Keratinocyte (primary cell): Measurements from ENCODE around the gene EFCAB8. TPM values are rescaled to one million over a fixed set of nuclear protein-coding genes. Genes with fewer than 3 reads are reported as not detected.

ENCODE experiments used
- DNase-seq: peaks from one replicate; pipeline ENCODE4 v3.0.0-alpha.2; 2011; ENCODE audit warnings: low read depth, missing footprints, low spot score
- FAIRE-seq: peaks from 2 replicates; lab custom pipeline; 2011; peaks lifted over from hg19 to GRCh38; lab: Jason Lieb, UNC
- H2AFZ ChIP-seq: 2 replicates; pipeline ENCODE4 v1.6.0; 2012; ENCODE audit warnings: low read length, control low read depth, inconsistent platforms; ENCODE audit not compliant: control insufficient read depth
- H3K27ac ChIP-seq: 2 replicates; pipeline ENCODE4 v1.5.1; 2011; ENCODE audit warnings: low read length; ENCODE audit not compliant: control insufficient read depth, insufficient read depth
- H3K27me3 ChIP-seq: 3 replicates; pipeline ENCODE4 v1.6.0; 2011; ENCODE audit warnings: low read length; ENCODE audit not compliant: control insufficient read depth, insufficient read depth; ENCODE audit errors: extremely low read depth
- H3K36me3 ChIP-seq, 2 experiments: 2 replicates in 1 of 2; 3 replicates in 1 of 2; pipeline ENCODE4 v1.5.1; 2011; ENCODE audit warnings: low read length in 2 of 2, mild to moderate bottlenecking in 1 of 2; ENCODE audit not compliant: control insufficient read depth in 2 of 2, insufficient read depth in 2 of 2; ENCODE audit errors: extremely low read depth in 1 of 2
- H3K4me1 ChIP-seq: 3 replicates; pipeline ENCODE4 v1.5.1; 2011; ENCODE audit warnings: low read length; ENCODE audit not compliant: control insufficient read depth, insufficient read depth; ENCODE audit errors: extremely low read depth
- H3K4me2 ChIP-seq: 3 replicates; pipeline ENCODE4 v1.6.0; 2011; ENCODE audit warnings: low read depth, low read length; ENCODE audit not compliant: control insufficient read depth, insufficient read depth; ENCODE audit errors: extremely low read depth
- H3K4me3 ChIP-seq, 3 experiments: fragments of 200-600 bp in 1 of 3; sonication (generic) in 1 of 3; 2 replicates in 2 of 3; 3 replicates in 1 of 3; pipeline ENCODE4 v1.5.1; 2011 to 2016; ENCODE audit warnings: low read length in 3 of 3, mild to moderate bottlenecking in 3 of 3, control low read depth in 2 of 3, inconsistent platforms in 1 of 3, low read depth in 1 of 3, mixed read lengths in 1 of 3, mixed run types in 1 of 3, moderate library complexity in 1 of 3; ENCODE audit not compliant: control insufficient read depth in 2 of 3, insufficient read depth in 2 of 3; ENCODE audit errors: extremely low read depth in 1 of 3
- H3K79me2 ChIP-seq: 2 replicates; pipeline ENCODE4 v1.6.0; 2012; ENCODE audit warnings: low read length; ENCODE audit not compliant: control insufficient read depth, insufficient read depth
- H3K9ac ChIP-seq: 3 replicates; pipeline ENCODE4 v1.6.0; 2011; ENCODE audit warnings: low read length; ENCODE audit not compliant: control insufficient read depth, insufficient read depth; ENCODE audit errors: extremely low read depth
- H3K9me1 ChIP-seq: 3 replicates; pipeline ENCODE4 v1.6.0; 2011; ENCODE audit warnings: low read length; ENCODE audit not compliant: control insufficient read depth, insufficient read depth; ENCODE audit errors: extremely low read depth
- H3K9me3 ChIP-seq: 2 replicates; pipeline ENCODE4 v1.5.1; 2012; ENCODE audit warnings: low read depth, low read length; ENCODE audit not compliant: control insufficient read depth
- H4K20me1 ChIP-seq: 3 replicates; pipeline ENCODE4 v1.6.0; 2011; ENCODE audit warnings: low read length; ENCODE audit not compliant: control insufficient read depth, insufficient read depth; ENCODE audit errors: extremely low read depth
- EZH2 ChIP-seq: IDR thresholded peaks from one replicate; pipeline ENCODE4 v1.6.1; 2012; ENCODE audit warnings: inconsistent platforms, mild to moderate bottlenecking, low read length, moderate library complexity
- dilution Hi-C: fragments of 300-500 bp; cut with MboI; formaldehyde crosslinking; loops from one replicate; pipeline ENCODE4 v1.7.0; 2020; ENCODE audit warnings: low sequenced_read_pairs; ENCODE audit not compliant: extremely low pct_ligation_motif_present
- polyA plus RNA-seq, 5 experiments: library from polyadenylated mRNA; depleted of rRNA in 3 of 5; stranded (reverse) in 3 of 5; stranded (forward) in 1 of 5; unstranded in 1 of 5; fragments of >200 nt; gene quantifications; 1 replicate in 1 of 5; 2 replicates in 3 of 5; 3 replicates in 1 of 5; pipeline versions ENCODE4 v1.2.1 to v1.2.3, GENCODE V29; 2011 to 2012; ENCODE audit warnings: missing spikeins in 2 of 5, low read depth in 1 of 5, low replicate concordance in 1 of 5
- TF ChIP-seq, protein P1 (sequence below), 3 experiments: IDR thresholded peaks in 1 of 3; conservative IDR thresholded peaks in 1 of 3; optimal IDR thresholded peaks in 1 of 3; 2 replicates in 2 of 3; 3 replicates in 1 of 3; pipeline versions ENCODE3 to v1.5.1; 2011; ENCODE audit warnings: low read length in 3 of 3, mild to moderate bottlenecking in 3 of 3, moderate library complexity in 2 of 3, control low read depth in 1 of 3, inconsistent platforms in 1 of 3; ENCODE audit not compliant: insufficient read depth in 2 of 3; ENCODE audit errors: extremely low read depth in 1 of 3

Gene EFCAB8
- polyA plus RNA-seq, 1 donor (not counting 4 experiments of a cell fraction or from before 2014, with no cell fraction given), result 0.03 TPM

DNA sequence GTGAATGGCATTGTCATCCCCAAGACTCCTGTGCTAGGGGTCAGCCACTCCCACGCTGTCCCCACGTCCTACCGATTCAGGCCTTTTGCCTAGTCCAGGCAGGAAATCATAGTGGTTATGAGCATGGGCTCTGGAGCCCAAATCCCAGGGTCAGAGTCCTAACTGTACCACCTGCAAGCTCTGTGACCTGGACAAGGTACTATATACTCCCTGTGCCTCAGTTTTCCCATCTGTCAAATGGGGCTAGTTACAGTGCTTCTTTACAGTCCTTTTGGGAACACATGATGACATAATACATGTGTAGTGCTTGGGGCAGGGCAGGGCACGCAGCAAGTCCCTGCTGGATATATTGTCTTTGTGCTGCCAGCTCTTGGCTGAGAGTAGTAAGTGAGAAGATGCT lies 27.2 kb downstream of the EFCAB8 start:
- no peak for FAIRE-seq

DNA sequence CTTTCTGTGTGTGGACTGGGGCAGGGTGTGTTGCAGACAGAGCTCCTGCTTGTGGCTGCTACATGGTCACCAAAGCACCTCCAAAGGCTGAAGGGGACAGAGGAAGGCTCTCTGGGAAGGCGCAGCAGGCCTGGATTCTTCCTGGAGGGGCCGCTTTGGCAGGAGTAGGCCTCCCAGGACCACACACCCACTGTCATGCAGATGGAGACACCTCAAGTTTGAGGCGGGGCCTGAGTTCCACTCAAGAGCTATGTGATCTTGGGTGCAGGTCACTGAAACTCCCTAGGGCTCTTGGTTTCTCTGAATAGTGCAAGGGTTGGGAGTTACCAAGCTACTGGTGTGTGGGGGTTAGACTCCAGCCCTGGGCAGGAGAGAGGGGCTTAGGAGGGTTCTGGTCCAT lies 27.9 kb downstream of the EFCAB8 start:
- H3K27me3 ChIP-seq, result no peaks in the 10 kb centered on the region
- no peaks in the 10 kb centered on the region for H3K79me2 ChIP-seq
- TF ChIP-seq EZH2, result no peak
- TF ChIP-seq, protein P1, sequence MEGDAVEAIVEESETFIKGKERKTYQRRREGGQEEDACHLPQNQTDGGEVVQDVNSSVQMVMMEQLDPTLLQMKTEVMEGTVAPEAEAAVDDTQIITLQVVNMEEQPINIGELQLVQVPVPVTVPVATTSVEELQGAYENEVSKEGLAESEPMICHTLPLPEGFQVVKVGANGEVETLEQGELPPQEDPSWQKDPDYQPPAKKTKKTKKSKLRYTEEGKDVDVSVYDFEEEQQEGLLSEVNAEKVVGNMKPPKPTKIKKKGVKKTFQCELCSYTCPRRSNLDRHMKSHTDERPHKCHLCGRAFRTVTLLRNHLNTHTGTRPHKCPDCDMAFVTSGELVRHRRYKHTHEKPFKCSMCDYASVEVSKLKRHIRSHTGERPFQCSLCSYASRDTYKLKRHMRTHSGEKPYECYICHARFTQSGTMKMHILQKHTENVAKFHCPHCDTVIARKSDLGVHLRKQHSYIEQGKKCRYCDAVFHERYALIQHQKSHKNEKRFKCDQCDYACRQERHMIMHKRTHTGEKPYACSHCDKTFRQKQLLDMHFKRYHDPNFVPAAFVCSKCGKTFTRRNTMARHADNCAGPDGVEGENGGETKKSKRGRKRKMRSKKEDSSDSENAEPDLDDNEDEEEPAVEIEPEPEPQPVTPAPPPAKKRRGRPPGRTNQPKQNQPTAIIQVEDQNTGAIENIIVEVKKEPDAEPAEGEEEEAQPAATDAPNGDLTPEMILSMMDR (optimal IDR thresholded peaks at IDR 0.05 in 1 of 3, IDR thresholded peaks at IDR 0.05 in 1 of 3, conservative IDR thresholded peaks at IDR 0.05 in 1 of 3; ENCODE audit: extremely low read depth in 1 of 3, insufficient read depth in 2 of 3, low read length in 3 of 3), result no peak
- H3K4me2 ChIP-seq, result no peak overlapping the region
- H2AFZ ChIP-seq, result no peak overlapping the region
- no peak overlapping the region for H3K9ac ChIP-seq
- dilution Hi-C loops, result no loop called here
- no peak overlapping the region for H3K4me3 ChIP-seq
- no peak overlapping the region for H3K27ac ChIP-seq
- H3K9me1 ChIP-seq, result no peaks in the 10 kb centered on the region
- FAIRE-seq (no peak), DNase-seq (no peak)
- peaks cover 5% of the 10 kb centered on the region for H3K4me1 ChIP-seq
- no peaks in the 10 kb centered on the region for H4K20me1 ChIP-seq
- no peaks in the 10 kb centered on the region for H3K9me3 ChIP-seq
- no peaks in the 10 kb centered on the region for H3K36me3 ChIP-seq

More for the DNA sequence above, 27.2 kb downstream of the EFCAB8 start:
- Histone ChIP-seq H2AFZ (no peak overlapping the region), H3K4me2 (no peak overlapping the region), H4K20me1 (no peaks in the 10 kb centered on the region), H3K36me3 (no peaks in the 10 kb centered on the region), H3K9me3 (no peaks in the 10 kb centered on the region), H3K27me3 (no peaks in the 10 kb centered on the region), H3K9ac (no peak overlapping the region), H3K4me3 (no peak overlapping the region), H3K27ac (no peak overlapping the region), H3K79me2 (no peaks in the 10 kb centered on the region), H3K9me1 (no peaks in the 10 kb centered on the region), H3K4me1 (peaks cover 5% of the 10 kb centered on the region)
- no peak for DNase-seq
- TF ChIP-seq, protein P1 (optimal IDR thresholded peaks at IDR 0.05 in 1 of 3, IDR thresholded peaks at IDR 0.05 in 1 of 3, conservative IDR thresholded peaks at IDR 0.05 in 1 of 3; ENCODE audit: extremely low read depth in 1 of 3, insufficient read depth in 2 of 3, low read length in 3 of 3), result no peak
- TF ChIP-seq EZH2, result no peak
- dilution Hi-C loops, result no loop called here
